ENCODE results near the gene ARHGAP24.

Gene ARHGAP24

GRCh38 chr4:85474818-85475630 is at the start of gene ARHGAP24:
TSS of gene ARHGAP24 (plus strand) at chr4:85475150.
- peak; percentile 85 for DNase-seq

- DNase-seq, result no peak
Observed at GRCh38 chr4:85426366-85426765, 48.6 kb upstream of the ARHGAP24 start.

- no peak for DNase-seq
Observed at GRCh38 chr4:85427123-85427522, 47.8 kb upstream of the ARHGAP24 start.

- no peak for DNase-seq
Observed at GRCh38 chr4:85430226-85430625, 44.7 kb upstream of the ARHGAP24 start.

- no peak for DNase-seq
Observed at GRCh38 chr4:85430697-85431096, 44.3 kb upstream of the ARHGAP24 start.

- DNase-seq, result no peak
Observed at GRCh38 chr4:85431156-85431555, 43.8 kb upstream of the ARHGAP24 start.

- no peak for DNase-seq
Observed at GRCh38 chr4:85431881-85432485, 43.0 kb upstream of the ARHGAP24 start.

GRCh38 chr4:85445050-85445639 is 29.8 kb upstream of the ARHGAP24 start:
- no peak for DNase-seq

- no peak for DNase-seq
Observed at GRCh38 chr4:85446141-85446861, 28.6 kb upstream of the ARHGAP24 start.

GRCh38 chr4:85448906-85449890 is 25.8 kb upstream of the ARHGAP24 start:
- no peak for DNase-seq

- DNase-seq, result no peak
Observed at GRCh38 chr4:85452058-85452731, 22.8 kb upstream of the ARHGAP24 start.

- no peak for DNase-seq
Observed at GRCh38 chr4:85455942-85456341, 19.0 kb upstream of the ARHGAP24 start.

GRCh38 chr4:85457752-85458467 is 17.0 kb upstream of the ARHGAP24 start:
- DNase-seq, result no peak

GRCh38 chr4:85459736-85460135 is 15.2 kb upstream of the ARHGAP24 start:
- DNase-seq, result no peak

- no peak for DNase-seq
Observed at GRCh38 chr4:85474356-85474755, 594 bp upstream of the ARHGAP24 start.

GRCh38 chr4:85475631-85476233 is 782 bp downstream of the ARHGAP24 start:
- no peak for DNase-seq

- no peak for DNase-seq
Observed at GRCh38 chr4:85476381-85476780, 1.4 kb downstream of the ARHGAP24 start.

GRCh38 chr4:85477534-85477933 is 2.6 kb downstream of the ARHGAP24 start:
- DNase-seq, result no peak

GRCh38 chr4:85478576-85478975 is 3.6 kb downstream of the ARHGAP24 start:
- no peak for DNase-seq

- no peak for DNase-seq
Observed at GRCh38 chr4:85482010-85482738, 7.2 kb downstream of the ARHGAP24 start.

Data from retina (tissue), 1 donor.